ENCODE measurements around the gene CDYL. TPM values are rescaled to one million over a fixed set of nuclear protein-coding genes. Genes with fewer than 3 reads are reported as not detected.
"Not testable (repeated sequence)": the region's sequence is repeated elsewhere in the genome, so short reads cannot be mapped to it uniquely, and the experiment has no call there.

Gene CDYL
- polyA plus RNA-seq, 4 donors, result 6.2 to 15.4 (median 7.4) TPM

- WGBS, 3 donors, result 78 to 84% (median 82%) methylated on average over 3 of the region's 3 CpGs
- FAIRE-seq, result no peak
- Histone ChIP-seq H3K36me3 (ENCODE audit: control insufficient read depth in 3 of 3, insufficient read depth in 2 of 3, low read depth in 1 of 3, low read length in 3 of 3) (peaks cover 0 to 3% (median 0%) of the 10 kb centered on the region in 3 donors), H3K4me3 (ENCODE audit: low read depth in 1 of 3, low read length in 3 of 3) (no peak overlapping the region), H3K9me3 (ENCODE audit: control insufficient read depth in 2 of 2, insufficient read depth in 1 of 2, low read depth in 1 of 2, low read length in 1 of 2) (no peaks in the 10 kb centered on the region), H3K27ac (ENCODE audit: low read depth in 1 of 3, low read length in 2 of 3) (no peak overlapping the region), H3K4me1 (ENCODE audit: control insufficient read depth in 3 of 3, insufficient read depth in 2 of 3, low read depth in 1 of 3, low read length in 2 of 3) (no peaks in the 10 kb centered on the region), H3K27me3 (ENCODE audit: control insufficient read depth in 3 of 3, insufficient read depth in 3 of 3, low read length in 3 of 3) (no peaks in the 10 kb centered on the region)
- no peak for DNase-seq
Measured at GRCh38 chr6:4986999-4987398, 210.8 kb downstream of the CDYL start.

GRCh38 chr6:4987432-4987831 is 211.2 kb downstream of the CDYL start:
- H3K36me3 ChIP-seq (ENCODE audit: control insufficient read depth in 3 of 3, insufficient read depth in 2 of 3, low read depth in 1 of 3, low read length in 3 of 3), result peaks cover 0 to 3% (median 0%) of the 10 kb centered on the region in 3 donors
- H3K9me3 ChIP-seq (ENCODE audit: control insufficient read depth in 2 of 2, insufficient read depth in 1 of 2, low read depth in 1 of 2, low read length in 1 of 2), result no peaks in the 10 kb centered on the region
- DNase-seq (no peak), FAIRE-seq (no peak)
- H3K27me3 ChIP-seq (ENCODE audit: control insufficient read depth in 3 of 3, insufficient read depth in 3 of 3, low read length in 3 of 3), result no peaks in the 10 kb centered on the region
- no peaks in the 10 kb centered on the region for H3K4me1 ChIP-seq (ENCODE audit: control insufficient read depth in 3 of 3, insufficient read depth in 2 of 3, low read depth in 1 of 3, low read length in 2 of 3)
- no peak overlapping the region for H3K4me3 ChIP-seq (ENCODE audit: low read depth in 1 of 3, low read length in 3 of 3)
- H3K27ac ChIP-seq (ENCODE audit: low read depth in 1 of 3, low read length in 2 of 3), result no peak overlapping the region
- WGBS, 3 donors, result 72 to 91% (median 79%) methylated on average over 4 of the region's 4 CpGs

- Histone ChIP-seq H3K36me3 (ENCODE audit: control insufficient read depth in 3 of 3, insufficient read depth in 2 of 3, low read depth in 1 of 3, low read length in 3 of 3) (peaks cover 0 to 18% (median 0%) of the 10 kb centered on the region in 3 donors), H3K9me3 (ENCODE audit: control insufficient read depth in 2 of 2, insufficient read depth in 1 of 2, low read depth in 1 of 2, low read length in 1 of 2) (no peaks in the 10 kb centered on the region), H3K4me3 (ENCODE audit: low read depth in 1 of 3, low read length in 3 of 3) (no peak overlapping the region), H3K4me1 (ENCODE audit: control insufficient read depth in 3 of 3, insufficient read depth in 2 of 3, low read depth in 1 of 3, low read length in 2 of 3) (no peaks in the 10 kb centered on the region), H3K27me3 (ENCODE audit: control insufficient read depth in 3 of 3, insufficient read depth in 3 of 3, low read length in 3 of 3) (no peaks in the 10 kb centered on the region), H3K27ac (ENCODE audit: low read depth in 1 of 3, low read length in 2 of 3) (no peak overlapping the region)
- no peak for FAIRE-seq
- DNase-seq, result no peak
- WGBS, 3 donors, result 91 to 95% (median 92%) methylated on average over 3 of the region's 3 CpGs
Measured at GRCh38 chr6:4994741-4995140, 218.5 kb downstream of the CDYL start.

GRCh38 chr6:4997862-4998261 is 221.7 kb downstream of the CDYL start:
- DNase-seq, result no peak
- FAIRE-seq, result no peak
- Histone ChIP-seq H3K27me3 (ENCODE audit: control insufficient read depth in 3 of 3, insufficient read depth in 3 of 3, low read length in 3 of 3) (no peaks in the 10 kb centered on the region), H3K9me3 (ENCODE audit: control insufficient read depth in 2 of 2, insufficient read depth in 1 of 2, low read depth in 1 of 2, low read length in 1 of 2) (no peaks in the 10 kb centered on the region), H3K4me3 (ENCODE audit: low read depth in 1 of 3, low read length in 3 of 3) (no peak overlapping the region), H3K4me1 (ENCODE audit: control insufficient read depth in 3 of 3, insufficient read depth in 2 of 3, low read depth in 1 of 3, low read length in 2 of 3) (no peaks in the 10 kb centered on the region), H3K27ac (ENCODE audit: low read depth in 1 of 3, low read length in 2 of 3) (no peak overlapping the region), H3K36me3 (ENCODE audit: control insufficient read depth in 3 of 3, insufficient read depth in 2 of 3, low read depth in 1 of 3, low read length in 3 of 3) (peaks cover 0 to 21% (median 0%) of the 10 kb centered on the region in 3 donors)
- 74 to 91% (median 77%) methylated on average over 6 of the region's 6 CpGs for WGBS, 3 donors

- H3K36me3 ChIP-seq (ENCODE audit: control insufficient read depth in 3 of 3, insufficient read depth in 2 of 3, low read depth in 1 of 3, low read length in 3 of 3), result peaks cover 0 to 21% (median 0%) of the 10 kb centered on the region in 3 donors
- H3K9me3 ChIP-seq (ENCODE audit: control insufficient read depth in 2 of 2, insufficient read depth in 1 of 2, low read depth in 1 of 2, low read length in 1 of 2), result no peaks in the 10 kb centered on the region
- FAIRE-seq (no peak), DNase-seq (no peak)
- no peak overlapping the region for H3K27ac ChIP-seq (ENCODE audit: low read depth in 1 of 3, low read length in 2 of 3)
- WGBS, 3 donors, result 45 to 84% (median 52%) methylated on average over 2 of the region's 2 CpGs
- peaks cover 0 to 4% (median 0%) of the 10 kb centered on the region in 3 donors for H3K4me1 ChIP-seq (ENCODE audit: control insufficient read depth in 3 of 3, insufficient read depth in 2 of 3, low read depth in 1 of 3, low read length in 2 of 3)
- no peak overlapping the region for H3K4me3 ChIP-seq (ENCODE audit: low read depth in 1 of 3, low read length in 3 of 3)
- H3K27me3 ChIP-seq (ENCODE audit: control insufficient read depth in 3 of 3, insufficient read depth in 3 of 3, low read length in 3 of 3), result no peaks in the 10 kb centered on the region
Measured at GRCh38 chr6:4999586-4999985, 223.4 kb downstream of the CDYL start.

- no peaks in the 10 kb centered on the region for H3K27me3 ChIP-seq (ENCODE audit: control insufficient read depth in 3 of 3, insufficient read depth in 3 of 3, low read length in 3 of 3)
- peaks cover 0 to 6% (median 0%) of the 10 kb centered on the region in 3 donors for H3K4me1 ChIP-seq (ENCODE audit: control insufficient read depth in 3 of 3, insufficient read depth in 2 of 3, low read depth in 1 of 3, low read length in 2 of 3)
- peak within 1 kb of the TSS; percentile 50 to 78 (median 77) for H3K4me3 ChIP-seq (ENCODE audit: low read depth in 1 of 3, low read length in 3 of 3)
- no peaks in the 10 kb centered on the region for H3K9me3 ChIP-seq (ENCODE audit: control insufficient read depth in 2 of 2, insufficient read depth in 1 of 2, low read depth in 1 of 2, low read length in 1 of 2)
- peak within 1 kb of the TSS; percentile 71 to 91 (median 76) for H3K27ac ChIP-seq (ENCODE audit: low read depth in 1 of 3, low read length in 2 of 3)
- peaks cover 0 to 7% (median 0%) of the 10 kb centered on the region in 3 donors for H3K36me3 ChIP-seq (ENCODE audit: control insufficient read depth in 3 of 3, insufficient read depth in 2 of 3, low read depth in 1 of 3, low read length in 3 of 3)
- WGBS, 3 donors, result 0 to 1% (median 0%) methylated on average over 62 to 64 of the region's 64 CpGs
- DNase-seq, result peak; percentile 96 to 98
- FAIRE-seq, result no peak
Measured at GRCh38 chr6:5003604-5004372, 227.6 kb downstream of the CDYL start, which contains the start of gene RPP40. Gene RPP40 (minus strand): TSS chr6:5004037. CDS start chr6:5004002, 35 bp downstream.

GRCh38 chr6:5004373-5005037 is 228.3 kb downstream of the CDYL start:
- no peaks in the 10 kb centered on the region for H3K9me3 ChIP-seq (ENCODE audit: control insufficient read depth in 2 of 2, insufficient read depth in 1 of 2, low read depth in 1 of 2, low read length in 1 of 2)
- peaks cover 0 to 6% (median 0%) of the 10 kb centered on the region in 3 donors for H3K4me1 ChIP-seq (ENCODE audit: control insufficient read depth in 3 of 3, insufficient read depth in 2 of 3, low read depth in 1 of 3, low read length in 2 of 3)
- peaks cover 0 to 5% (median 0%) of the 10 kb centered on the region in 3 donors for H3K36me3 ChIP-seq (ENCODE audit: control insufficient read depth in 3 of 3, insufficient read depth in 2 of 3, low read depth in 1 of 3, low read length in 3 of 3)
- peak overlapping the region; percentile 50 to 78 (median 77) for H3K4me3 ChIP-seq (ENCODE audit: low read depth in 1 of 3, low read length in 3 of 3)
- FAIRE-seq (no peak), DNase-seq (no peak)
- 53 to 59% (median 55%) methylated on average over 12 of the region's 12 CpGs for WGBS, 3 donors
- no peaks in the 10 kb centered on the region for H3K27me3 ChIP-seq (ENCODE audit: control insufficient read depth in 3 of 3, insufficient read depth in 3 of 3, low read length in 3 of 3)
- peak overlapping the region; percentile 71 to 91 (median 76) for H3K27ac ChIP-seq (ENCODE audit: low read depth in 1 of 3, low read length in 2 of 3)

- H3K4me3 ChIP-seq (ENCODE audit: low read depth in 1 of 3, low read length in 3 of 3); H3K27ac ChIP-seq (ENCODE audit: low read depth in 1 of 3, low read length in 2 of 3); H3K36me3 ChIP-seq (ENCODE audit: control insufficient read depth in 3 of 3, insufficient read depth in 2 of 3, low read depth in 1 of 3, low read length in 3 of 3); FAIRE-seq; H3K9me3 ChIP-seq (ENCODE audit: control insufficient read depth in 2 of 2, insufficient read depth in 1 of 2, low read depth in 1 of 2, low read length in 1 of 2); H3K27me3 ChIP-seq (ENCODE audit: control insufficient read depth in 3 of 3, insufficient read depth in 3 of 3, low read length in 3 of 3); DNase-seq; H3K4me1 ChIP-seq (ENCODE audit: control insufficient read depth in 3 of 3, insufficient read depth in 2 of 3, low read depth in 1 of 3, low read length in 2 of 3): not testable (repeated sequence)
- WGBS, 3 donors, result 98 to 99% (median 98%) methylated on average over 5 of the region's 5 CpGs
Measured at GRCh38 chr6:5005038-5005433, 228.8 kb downstream of the CDYL start.
